ENCODE results near the gene ARPC5.

ARPC5 gene

DNA sequence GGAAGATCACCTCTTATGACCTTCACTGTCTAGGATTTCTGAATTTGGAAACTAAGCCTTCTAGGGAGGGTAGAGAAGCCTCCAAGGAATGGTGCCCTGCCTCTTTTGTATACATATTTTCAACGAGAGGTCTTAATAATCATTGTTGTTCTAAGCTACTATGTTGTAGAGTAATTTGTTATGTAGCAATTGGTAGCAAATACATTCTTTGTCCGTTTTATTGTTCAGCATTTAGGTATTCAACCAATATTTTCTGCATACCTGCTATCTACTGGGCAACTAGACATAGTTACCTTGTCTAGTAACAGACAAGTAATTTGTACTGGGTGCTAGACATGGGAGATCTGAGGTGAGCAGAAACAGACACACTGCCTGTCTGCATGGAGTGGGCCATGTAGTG lies 24.6 kb downstream of the ARPC5 start:
- DNase-seq (ENCODE audit: low read depth, low spot score), result no peak

DNA sequence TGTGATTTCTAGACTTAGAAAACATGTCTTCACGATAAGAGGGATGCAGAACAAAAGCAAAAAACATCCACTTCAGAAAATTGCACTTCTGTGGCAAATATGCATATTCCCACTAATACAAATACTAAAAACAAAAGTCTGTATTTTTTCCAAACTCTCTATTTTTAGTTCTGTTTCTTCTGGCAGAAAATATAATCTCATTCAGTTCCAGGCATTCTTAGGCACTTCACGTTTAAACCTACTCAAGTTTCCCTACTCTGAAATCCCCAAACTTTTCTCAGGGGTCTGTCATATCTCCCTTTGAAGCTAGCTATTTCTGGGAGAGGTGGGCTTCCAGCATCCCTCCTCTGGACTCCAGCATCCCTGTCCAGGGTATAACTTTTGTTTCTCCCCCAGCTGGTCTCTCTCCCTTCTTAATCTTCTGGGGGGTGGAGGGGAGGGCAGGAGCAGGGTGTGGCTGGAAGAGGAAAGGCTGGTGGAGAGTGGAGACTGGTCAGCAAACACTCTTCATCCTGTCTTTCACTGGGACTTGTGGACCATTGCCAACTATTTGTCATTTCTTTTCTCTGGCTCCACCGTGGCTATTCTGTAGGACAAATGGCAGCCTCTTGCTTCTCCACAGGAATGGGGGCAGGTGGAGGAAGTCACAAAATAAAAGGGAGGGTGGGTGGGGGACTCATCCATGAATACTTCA lies 25.7 kb downstream of the ARPC5 start:
- no peak for DNase-seq (ENCODE audit: low read depth, low spot score)

DNA sequence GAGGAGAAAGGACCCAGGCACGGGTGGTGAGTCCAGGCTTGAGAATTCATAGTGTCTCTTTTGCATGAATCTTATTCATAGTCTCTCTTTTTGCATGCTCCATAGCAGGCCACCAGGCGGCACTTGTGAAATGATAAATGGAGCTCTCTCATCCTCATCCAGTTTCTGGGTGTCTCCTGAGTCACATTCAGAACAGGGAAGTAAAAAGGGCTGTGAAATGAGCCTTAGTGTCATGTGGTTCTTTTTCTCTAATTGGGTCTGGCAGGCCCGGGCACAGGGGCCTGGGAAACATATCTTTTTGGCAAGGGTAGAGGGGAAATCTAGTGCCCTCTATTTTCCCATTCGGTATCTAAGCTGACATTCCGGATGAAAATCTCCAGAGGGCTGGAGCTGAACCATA lies 26.3 kb downstream of the ARPC5 start:
- no peak for DNase-seq (ENCODE audit: low read depth, low spot score)

DNA sequence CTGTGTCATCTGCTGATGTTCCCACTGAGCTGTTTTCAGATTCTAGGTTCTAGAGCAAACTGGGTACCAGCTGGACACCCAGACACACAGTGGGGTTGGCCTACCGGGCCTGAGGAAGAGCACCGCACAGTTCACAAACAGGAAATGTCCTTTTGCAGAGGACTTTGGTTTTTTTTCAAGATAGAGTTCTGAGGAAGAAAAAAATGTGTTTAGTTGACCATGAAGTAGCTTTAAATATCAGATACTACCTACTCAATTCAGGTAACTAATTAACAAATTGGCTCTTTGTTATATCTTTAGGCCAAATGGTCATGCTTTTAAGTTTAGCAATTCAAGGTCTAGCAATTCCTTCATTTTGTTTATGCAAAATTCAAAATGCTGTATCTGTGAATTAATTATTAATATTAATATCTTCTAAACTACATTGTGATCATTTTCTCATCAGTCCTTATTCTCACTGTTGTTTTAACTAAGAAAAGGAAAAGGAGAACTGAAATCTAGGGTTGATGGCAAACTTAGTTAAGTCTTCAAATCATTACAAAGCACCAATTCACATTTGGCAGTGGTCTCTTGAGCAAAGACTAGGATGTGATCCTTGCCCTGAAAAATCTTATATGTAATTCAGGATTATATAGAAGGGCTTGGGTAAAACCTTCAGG lies 28.1 kb downstream of the ARPC5 start:
- no peak for DNase-seq (ENCODE audit: low read depth, low spot score)

DNA sequence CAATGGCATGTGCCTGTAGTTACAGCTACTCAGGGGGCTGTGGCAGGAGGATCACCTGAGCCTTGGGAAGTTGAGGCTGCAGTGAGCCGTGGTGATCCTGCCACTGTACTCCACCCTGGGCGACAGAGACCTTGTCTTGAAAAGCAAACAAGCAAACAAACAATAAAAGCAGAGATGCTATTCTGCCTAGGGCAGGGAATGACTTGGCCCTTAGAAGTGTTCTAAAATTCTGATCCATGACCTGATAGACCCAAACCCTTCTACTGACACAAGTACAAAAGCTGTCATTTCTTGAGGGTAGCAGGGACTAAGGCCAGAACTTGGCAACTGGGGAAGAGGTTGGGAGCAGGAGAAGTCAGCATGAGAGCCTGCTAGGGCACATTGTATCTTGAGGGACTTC lies 29.7 kb downstream of the ARPC5 start:
- no peak for DNase-seq (ENCODE audit: low read depth, low spot score)

DNA sequence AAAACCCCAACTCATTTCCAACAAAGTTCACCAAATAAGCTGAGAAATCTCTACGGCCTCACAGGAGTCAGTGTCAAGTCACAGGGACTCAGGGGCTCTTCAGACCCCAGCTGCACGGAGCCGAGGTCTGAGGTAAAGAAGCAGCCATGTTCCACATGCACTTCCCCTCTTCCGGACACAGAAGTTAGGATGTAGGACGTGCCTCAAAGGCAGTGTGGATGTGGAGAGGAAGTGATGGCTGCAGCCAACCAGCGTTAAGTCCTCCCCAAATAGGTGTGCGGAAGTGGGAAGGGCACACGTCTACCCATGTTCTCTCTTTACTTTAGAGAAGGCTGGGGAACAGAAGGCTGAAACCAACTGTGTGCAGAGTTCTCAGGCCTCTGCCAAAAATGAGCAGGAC lies 30.8 kb downstream of the ARPC5 start:
- no peak for DNase-seq (ENCODE audit: low read depth, low spot score)

DNA sequence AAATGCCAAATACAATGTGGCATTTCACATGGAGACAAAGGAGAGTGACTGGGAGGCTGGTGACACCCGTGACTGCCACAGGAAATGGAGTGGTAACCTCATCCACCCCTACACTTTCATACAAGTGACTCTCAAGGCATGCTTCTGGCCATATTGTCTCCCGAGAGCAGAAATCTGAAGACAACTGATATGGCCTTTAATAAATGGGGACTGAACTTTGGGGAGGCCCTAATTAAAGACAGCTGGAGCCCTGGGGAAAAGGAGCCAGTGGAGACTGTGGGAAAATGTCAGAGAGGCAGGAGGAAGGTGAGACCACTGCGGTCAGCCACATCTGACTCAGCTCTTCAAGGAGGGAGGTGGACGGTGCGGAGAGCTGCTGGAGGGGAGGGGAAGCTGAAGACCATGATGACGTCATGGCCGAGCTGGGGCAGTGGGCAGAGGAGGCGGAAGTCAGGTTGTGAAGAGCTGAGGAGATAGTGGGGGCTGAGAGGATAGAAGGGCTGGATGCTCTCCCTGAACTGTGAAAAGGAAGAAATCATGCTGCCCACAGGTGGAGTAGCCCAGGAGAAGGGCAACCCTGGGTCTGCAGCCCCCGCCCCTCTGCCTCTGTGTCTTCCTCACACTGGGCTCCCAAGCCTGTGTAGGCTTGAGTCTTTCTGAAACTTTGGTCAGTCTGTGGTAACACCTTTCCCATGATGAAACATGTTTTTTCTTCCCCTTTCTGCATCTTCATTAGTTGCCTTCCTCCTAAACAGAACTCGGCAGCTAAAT lies 31.4 kb downstream of the ARPC5 start:
- peak; percentile 59 for DNase-seq (ENCODE audit: low read depth, low spot score)

DNA sequence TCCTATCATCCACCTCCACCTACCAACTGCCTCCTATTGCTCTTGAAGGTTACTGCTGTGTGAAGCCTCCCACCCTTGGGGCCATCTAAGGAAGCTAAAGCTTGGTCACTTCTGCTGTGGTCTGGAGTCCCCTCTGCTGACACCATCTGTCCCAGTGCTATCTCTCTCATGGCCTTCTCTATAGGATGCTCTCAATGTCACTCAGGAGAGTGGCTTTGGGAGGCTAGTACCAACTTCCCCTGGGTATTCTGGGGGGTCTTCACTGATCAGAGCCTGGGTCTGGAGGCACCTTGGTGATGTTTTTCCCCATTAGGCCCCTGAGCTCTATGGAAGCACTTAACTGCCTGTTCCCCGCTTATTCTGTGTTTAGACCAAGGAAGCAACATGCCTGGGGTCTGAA lies 33.1 kb downstream of the ARPC5 start:
- no peak for DNase-seq (ENCODE audit: low read depth, low spot score)

DNA sequence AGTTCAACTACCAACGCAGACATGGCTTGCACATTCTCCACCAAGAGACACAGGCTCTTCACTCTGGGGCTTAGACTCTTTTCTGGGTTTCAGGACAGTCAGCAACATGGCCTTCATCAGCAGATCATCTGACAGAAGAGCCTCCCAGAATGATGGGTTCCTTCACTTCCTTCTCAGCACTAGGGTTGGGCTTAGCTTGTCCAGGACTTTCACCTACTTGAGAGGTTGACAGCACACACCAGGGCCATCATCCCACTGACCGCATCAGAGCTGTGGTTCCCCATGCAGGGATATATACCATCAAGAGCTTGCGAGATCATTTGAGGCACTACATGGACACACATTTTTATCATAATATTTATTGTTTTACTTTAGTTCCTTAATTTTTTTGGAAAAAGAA lies 34.9 kb downstream of the ARPC5 start:
- DNase-seq (ENCODE audit: low read depth, low spot score), result no peak

DNA sequence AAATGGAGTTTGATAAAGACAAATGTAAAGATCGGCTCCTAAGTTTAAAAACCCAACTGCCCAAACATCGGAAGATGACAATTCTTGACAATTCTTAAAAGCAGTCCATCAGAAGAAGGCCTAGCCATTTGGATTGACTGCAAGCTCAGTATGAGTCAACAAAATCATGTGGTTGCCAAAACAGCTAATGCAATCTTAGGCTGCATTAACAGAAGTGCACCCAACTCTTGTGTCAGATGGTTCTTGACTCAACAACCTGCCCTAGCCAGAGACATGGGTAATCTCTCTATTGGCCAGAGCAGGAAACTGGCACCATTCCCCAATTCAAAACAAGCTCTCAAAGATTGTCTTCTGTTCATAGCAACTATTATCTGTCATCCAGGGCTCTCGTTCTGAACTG lies 35.4 kb downstream of the ARPC5 start:
- DNase-seq (ENCODE audit: low read depth, low spot score), result no peak

DNA sequence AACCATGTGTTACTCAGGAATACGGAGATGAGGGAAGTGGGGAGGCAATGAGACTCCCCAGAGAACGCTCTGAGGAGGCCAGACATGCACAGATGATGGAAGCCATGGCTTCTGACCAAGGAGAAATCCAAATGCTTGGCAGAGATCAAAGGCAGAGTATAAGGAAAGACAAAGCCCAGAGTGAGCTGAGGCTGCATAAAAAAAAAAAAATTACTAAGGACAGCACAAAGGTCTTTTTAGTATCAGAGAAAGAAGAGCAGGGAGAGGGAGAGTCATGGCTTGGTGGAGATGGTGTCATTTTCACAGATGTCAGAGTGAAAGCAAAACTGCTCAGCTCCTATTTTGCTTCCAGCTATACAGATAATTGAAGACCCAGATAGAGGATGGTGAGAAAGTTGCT lies 37.2 kb downstream of the ARPC5 start:
- no peak for DNase-seq (ENCODE audit: low read depth, low spot score)

DNA sequence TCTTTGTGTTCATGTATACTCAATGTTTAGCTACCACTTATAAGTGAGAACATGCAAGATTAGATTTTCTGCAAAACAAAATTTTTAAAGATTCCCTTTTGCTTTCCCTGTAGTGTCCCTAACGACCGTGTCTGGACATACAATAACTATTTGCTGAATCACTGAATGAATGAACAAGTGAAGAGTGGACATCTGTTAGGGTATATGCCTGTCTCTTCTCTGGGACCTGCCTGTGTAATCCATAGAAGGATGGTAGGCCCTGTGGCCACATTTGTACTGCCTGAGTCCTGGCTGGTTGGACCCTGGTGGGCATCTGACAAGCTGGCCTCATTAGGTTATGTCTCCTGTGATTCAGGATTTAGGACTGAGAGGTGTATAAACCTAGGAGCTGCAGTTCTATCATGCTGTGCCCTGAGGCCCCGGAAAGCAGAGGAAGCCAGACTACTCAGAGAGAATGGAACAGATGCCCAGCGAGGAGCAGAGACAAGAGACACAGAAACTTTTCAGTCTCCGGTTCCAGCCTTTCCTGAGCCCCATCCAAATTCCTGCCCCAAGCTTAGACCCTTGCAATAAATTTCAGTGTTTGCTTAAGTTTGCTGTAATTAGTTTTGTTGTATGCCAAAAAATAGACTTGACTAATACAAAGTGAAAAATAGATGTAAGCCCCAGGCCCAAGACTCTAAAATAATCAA lies 37.8 kb downstream of the ARPC5 start:
- no peak for DNase-seq (ENCODE audit: low read depth, low spot score)

DNA sequence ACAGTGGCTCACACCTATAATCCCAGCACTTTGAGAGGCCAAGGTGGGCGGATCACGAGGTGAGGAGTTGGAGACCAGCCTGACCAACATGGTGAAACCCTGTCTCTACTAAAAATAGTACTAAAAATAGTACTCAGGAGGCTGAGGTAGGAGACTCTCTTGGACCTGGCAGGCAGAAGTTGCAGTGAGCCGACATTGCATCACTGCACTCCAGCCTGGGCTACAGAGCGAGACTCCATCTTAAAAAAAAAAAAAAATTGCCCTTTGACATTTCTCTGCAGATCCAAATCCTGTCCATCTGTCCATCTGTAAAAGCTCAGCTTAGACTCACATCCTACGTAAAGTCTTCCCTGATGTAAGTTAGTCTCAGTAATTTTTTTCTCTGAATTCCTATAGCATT lies 39.1 kb downstream of the ARPC5 start:
- no peak for DNase-seq (ENCODE audit: low read depth, low spot score)

DNA sequence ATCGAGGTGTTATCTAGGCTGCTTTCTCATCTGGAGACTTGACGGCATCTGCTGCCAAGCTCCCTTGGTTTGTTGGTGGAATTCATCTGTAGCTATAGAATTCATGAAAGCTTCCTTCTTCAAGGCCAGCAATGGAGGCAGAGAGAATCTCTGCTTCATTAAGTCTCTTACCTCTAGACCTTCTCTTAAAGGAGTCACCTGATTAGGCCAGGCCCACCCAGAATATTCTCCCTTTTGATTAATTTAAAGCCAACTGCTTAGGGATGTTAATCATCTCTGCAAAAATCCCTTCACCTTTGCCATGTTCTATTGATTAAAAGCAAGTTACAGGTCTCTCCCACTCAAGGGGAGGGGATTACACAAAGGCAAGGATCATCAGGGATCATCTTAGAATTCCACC lies 40.0 kb downstream of the ARPC5 start:
- no peak for DNase-seq (ENCODE audit: low read depth, low spot score)

DNA sequence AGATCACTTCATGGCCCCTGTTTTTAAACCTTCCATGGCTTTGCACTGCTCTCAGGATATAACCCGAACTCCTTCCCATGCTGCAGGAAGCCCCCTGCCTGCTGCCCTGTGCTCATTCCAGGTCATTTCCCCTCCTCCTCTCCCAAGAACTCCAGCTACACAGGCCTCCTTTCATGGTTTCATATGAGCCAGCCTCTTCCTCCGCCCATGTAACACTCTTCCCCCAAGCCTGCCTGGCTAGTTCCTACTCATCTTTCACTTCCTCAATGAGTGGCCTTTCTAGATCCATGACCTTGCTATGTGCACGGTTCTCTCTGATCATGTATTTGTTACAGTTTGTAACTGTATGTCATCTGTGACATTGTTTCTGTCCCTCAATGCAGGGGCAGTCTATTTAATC lies 42.2 kb downstream of the ARPC5 start:
- DNase-seq (ENCODE audit: low read depth, low spot score), result no peak

DNA sequence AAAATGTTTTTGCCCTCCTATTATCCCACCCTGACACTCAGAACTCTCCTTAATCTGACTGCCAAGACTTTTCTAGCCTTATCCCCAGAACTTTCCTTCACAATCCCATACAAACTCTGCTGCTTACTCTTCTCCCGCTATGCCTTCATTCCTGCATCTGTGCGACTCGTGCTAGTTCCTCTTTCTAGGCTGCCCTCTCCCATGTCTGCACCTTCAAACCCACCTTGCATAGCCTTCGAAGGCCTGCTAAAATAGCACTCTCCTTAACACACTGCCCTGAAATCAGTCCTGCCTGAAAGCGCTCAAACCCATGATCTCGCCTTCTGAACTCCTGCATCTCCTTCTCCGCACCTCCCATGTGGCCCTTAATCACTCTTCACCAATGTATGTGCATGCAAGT lies 42.9 kb downstream of the ARPC5 start:
- no peak for DNase-seq (ENCODE audit: low read depth, low spot score)

DNA sequence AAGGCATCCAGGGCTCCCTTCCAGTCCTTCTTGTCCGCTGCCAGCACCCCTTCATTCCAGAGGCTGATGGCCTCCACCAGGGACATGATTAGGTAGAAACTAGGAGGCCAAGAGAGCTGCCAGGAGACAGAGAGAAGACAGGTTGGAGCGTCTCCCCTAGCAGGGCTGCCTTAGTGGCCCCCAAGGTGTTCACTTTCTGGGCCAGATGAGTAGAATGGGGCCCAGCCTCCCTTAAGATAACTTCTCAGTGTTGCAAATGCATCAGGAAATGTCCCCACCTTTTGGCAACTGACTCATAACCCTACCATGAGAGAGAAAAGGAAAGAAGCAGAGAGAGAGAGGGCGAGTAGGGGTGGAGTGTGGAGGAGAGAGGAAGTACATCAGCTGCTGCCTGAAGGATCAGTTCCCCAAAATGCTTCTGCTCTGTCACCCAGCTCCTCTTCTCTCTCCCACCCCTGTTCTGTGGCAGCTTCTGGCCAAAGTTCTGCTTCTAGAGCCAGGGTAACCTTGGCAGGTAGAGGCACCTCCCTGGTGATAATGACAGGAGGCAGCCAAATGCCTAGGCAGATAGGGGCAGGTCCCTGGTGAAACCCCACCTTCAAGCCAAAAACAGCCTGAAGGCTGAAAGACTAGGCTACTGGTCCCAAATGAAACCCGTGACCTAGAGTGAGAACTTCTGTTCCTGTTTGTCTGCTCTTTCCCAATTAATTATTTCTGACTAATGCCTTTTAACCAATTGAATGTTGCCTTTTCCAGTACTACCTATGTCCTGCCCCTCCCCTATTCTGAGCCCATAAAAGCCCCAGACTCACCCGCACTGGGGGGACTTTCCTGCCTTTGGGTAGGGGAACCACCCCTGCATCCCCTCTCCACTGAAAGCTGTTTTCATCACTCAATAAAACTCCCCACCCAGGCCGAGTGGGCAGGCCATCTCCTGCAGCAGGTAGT lies 45.1 kb downstream of the ARPC5 start, which contains the start of gene NCF2:
NCF2 (minus strand) TSS at position 216 of the 948 bp plus-strand sequence; CDS start at position 86, 130 bp downstream.
- no peak for DNase-seq (ENCODE audit: low read depth, low spot score)

DNA sequence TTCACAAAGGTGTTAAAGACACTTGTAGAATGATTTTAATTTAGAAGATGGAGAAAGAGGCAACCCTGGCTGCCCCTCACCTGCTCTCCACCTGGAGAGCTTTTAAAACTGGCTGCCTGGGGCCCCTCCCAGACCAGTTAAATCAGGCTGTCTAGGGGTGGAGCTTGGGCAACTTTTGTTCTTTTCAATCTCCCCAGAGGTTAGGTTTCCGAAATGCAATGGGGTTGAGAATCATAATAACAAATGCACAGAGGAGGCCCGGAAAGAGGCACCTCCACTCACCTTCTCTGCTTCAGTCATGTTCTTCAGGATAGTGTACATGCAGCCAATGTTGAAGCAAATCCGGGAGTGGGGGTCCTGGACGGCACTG lies 45.7 kb downstream of the ARPC5 start:
- DNase-seq (ENCODE audit: low read depth, low spot score), result no peak

DNA sequence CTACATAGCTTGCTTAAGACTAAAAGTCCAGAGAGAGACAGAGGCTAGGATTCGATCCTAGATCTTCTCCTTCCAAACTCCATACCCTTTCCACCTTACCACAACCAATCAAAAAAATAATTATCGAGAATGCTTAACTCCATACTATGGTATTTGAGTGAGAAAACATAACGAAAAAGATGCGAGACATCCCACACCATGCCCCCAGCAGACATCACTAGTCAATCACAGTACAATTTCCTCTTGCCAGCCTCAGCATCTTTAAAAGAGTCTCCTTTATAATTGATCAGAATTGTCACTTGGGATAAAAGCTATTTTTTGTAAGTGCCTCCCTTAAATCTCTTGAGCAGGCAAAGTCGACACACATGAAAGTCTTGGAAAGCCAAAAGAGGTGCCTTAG lies 46.2 kb downstream of the ARPC5 start:
- DNase-seq (ENCODE audit: low read depth, low spot score), result no peak

DNA sequence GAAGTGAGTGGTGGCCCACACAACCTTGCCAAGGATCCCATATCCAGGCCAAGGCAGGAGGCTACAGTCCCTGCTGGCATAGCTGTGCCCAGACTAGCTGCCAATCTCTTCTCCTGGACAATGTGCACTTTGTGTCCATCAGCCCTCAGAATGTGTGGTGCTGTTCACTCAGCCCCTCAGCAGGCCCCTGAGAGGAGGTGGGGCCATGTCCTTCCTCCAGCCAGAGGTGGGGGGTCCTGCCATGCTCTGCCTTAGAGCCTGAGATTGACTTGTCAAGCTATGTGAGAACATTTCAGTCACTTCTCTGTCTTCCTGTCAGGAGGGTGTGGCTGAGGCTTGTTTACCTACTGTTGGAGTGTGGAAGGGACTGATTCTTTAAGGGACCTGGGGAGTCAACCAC lies 46.8 kb downstream of the ARPC5 start:
- no peak for DNase-seq (ENCODE audit: low read depth, low spot score)

DNA sequence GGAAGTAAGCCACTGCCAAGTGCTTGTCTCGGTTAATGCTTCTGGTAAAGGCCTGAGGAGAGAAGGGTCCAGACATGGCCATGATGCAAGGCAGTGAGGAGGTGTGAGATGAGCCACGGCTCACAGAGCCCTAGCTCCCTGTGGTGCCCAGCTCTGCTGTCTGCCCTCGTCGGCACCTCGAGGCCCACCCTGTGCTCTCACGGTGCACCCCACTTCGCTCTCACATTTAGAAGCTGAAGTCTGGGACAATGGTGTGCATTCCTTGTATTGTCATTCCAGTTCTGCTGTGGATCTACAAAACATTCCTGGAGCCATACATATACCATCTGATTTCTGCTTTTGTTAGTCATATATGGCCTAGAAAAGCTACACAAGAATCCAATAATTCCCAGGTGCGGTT lies 48.7 kb downstream of the ARPC5 start:
- DNase-seq (ENCODE audit: low read depth, low spot score), result no peak

Data from smooth muscle cell of the brain vasculature (primary cell).